Adrenal gland (tissue), 12 donors: ENCODE measurements around the gene FLT3LG. TPM values are rescaled to one million over a fixed set of nuclear protein-coding genes. Genes with fewer than 3 reads are reported as not detected.
A peak's percentile ranks its signal among the peaks of the same experiment; 100 is the strongest.

Experiments
- DNase-seq, 7 donors: peaks; one replicate each; pipeline ENCODE4 v3.0.0-alpha.2; 2019 to 2020
- H3K27ac ChIP-seq, 5 donors: fragments of 200-600 bp; sonication (generic) in 4 of 5; 1 replicate in 3 of 5; 2 replicates in 2 of 5; pipeline versions ENCODE4 v1.5.1 to v1.8.0; 2016 to 2020; ENCODE audit warnings: mild to moderate bottlenecking in 1 of 5
- H3K27me3 ChIP-seq: fragments of 200-600 bp; 2 replicates; pipeline ENCODE4 v1.8.0; 2021
- H3K36me3 ChIP-seq, 2 donors: fragments of 200-600 bp; replicated peaks in 1 of 2; 1 replicate in 1 of 2; 2 replicates in 1 of 2; pipeline versions ENCODE4 v1.5.1 to v1.8.0; 2018 to 2022
- H3K4me1 ChIP-seq, 2 donors: fragments of 200-600 bp; replicated peaks in 1 of 2; 1 replicate in 1 of 2; 2 replicates in 1 of 2; pipeline versions ENCODE4 v1.5.1 to v1.8.0; 2018 to 2021
- H3K4me3 ChIP-seq, 4 donors: fragments of 200-600 bp; sonication (generic) in 3 of 4; one replicate each; pipeline ENCODE4 v1.5.1; 2016 to 2018
- H3K9me3 ChIP-seq, 3 donors: fragments of 200-600 bp; sonication (generic) in 1 of 3; replicated peaks in 1 of 3; 1 replicate in 2 of 3; 2 replicates in 1 of 3; pipeline versions ENCODE4 v1.5.1 to v1.8.0; 2016 to 2021
- CTCF ChIP-seq, 6 experiments: fragments of 450-650 bp in 4 of 6; fragments of 200-600 bp in 2 of 6; sonication (generic) in 1 of 6; IDR thresholded peaks; 1 replicate in 5 of 6; 2 replicates in 1 of 6; pipeline versions ENCODE4 v1.5.1 to v1.8.0; 2016 to 2021; ENCODE audit warnings: antibody characterized with exemption in 6 of 6, mild to moderate bottlenecking in 2 of 6, moderate library complexity in 1 of 6
- POLR2A ChIP-seq, 2 donors: fragments of 450-650 bp; IDR thresholded peaks; one replicate each; pipeline ENCODE4 v1.6.1; 2017; ENCODE audit warnings: antibody characterized with exemption in 2 of 2, mild to moderate bottlenecking in 2 of 2, moderate library complexity in 1 of 2
- WGBS, 4 donors: extraction: QIAGEN DNeasy Blood & Tissue Kit in 2 of 4; methylation state at CpG; one replicate each; pipeline versions ENCODE4 v1.1.5 to v1.1.7; 2013 to 2017; 5-methylcytosine and 5-hydroxymethylcytosine counted together
- intact Hi-C, 2 donors: fragments of 100-400 bp; cut with DNase I; formaldehyde crosslinking; loops; one replicate each; pipeline versions ENCODE4 v1.14.1 to v1.15.0; 2022 to 2023
- polyA plus RNA-seq, 3 donors: library from polyadenylated mRNA; stranded (reverse); fragments of 200-250 nt in 2 of 3; fragments of 350-450 nt in 1 of 3; fragmentation: Illumina TruSeq in 1 of 3; extraction: RNeasy Lipid Tissue Mini Kit (QIAGEN cat#74804) in 1 of 3; gene quantifications; one replicate each; pipeline ENCODE4 v1.2.3, GENCODE V29; 2013 to 2014
- total RNA-seq, 9 donors: library from RNA; depleted of rRNA in 4 of 9; stranded (reverse); fragments of >200 nt in 4 of 9; fragments of 120-200 nt in 1 of 9; fragmentation: NEBNext Ultra II Directional in 1 of 9; extraction: Animal tissue kit (Norgen Biotek cat#: 25700) in 1 of 9; gene quantifications; one replicate each; pipeline versions ENCODE4 v1.1.0 to v1.2.4, GENCODE V29; 2013 to 2023
- donor health status: healthy with polysubstance abuse.
- donor health status: Bipolar disorder and iron deficiency.
- donor health status: DM: yes; HTN: yes; CAD: no.
- donor health status: DM: no; HTN: no; CAD: no.
- donor health status: DM: no; HTN: no; CAD: no.
- donor health status: DM: yes; HTN: yes; CAD: no.

The FLT3LG gene
- total and polyA plus RNA-seq, 12 donors: 1.2 to 33.8 (median 8.7) TPM

DNA sequence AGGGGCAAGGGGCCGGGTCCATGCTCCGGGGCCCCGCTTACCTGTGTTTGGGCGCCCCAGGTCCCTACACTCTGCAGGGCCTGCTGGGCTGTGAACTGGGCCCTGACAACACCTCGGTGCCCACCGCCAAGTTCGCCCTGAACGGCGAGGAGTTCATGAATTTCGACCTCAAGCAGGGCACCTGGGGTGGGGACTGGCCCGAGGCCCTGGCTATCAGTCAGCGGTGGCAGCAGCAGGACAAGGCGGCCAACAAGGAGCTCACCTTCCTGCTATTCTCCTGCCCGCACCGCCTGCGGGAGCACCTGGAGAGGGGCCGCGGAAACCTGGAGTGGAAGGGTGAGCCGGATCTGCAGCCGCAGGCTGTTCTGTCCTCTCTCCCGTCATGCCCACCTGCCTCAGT is 40.1 kb downstream of the FLT3LG start:
- TF ChIP-seq CTCF (IDR thresholded peaks at IDR 0.05) (no peak), POLR2A (IDR thresholded peaks at IDR 0.05) (no peak)
- H3K4me3 ChIP-seq: peak overlapping the region in 2 of 4 donors; percentile 58 to 95
- no peaks in the 10 kb centered on the region for H3K9me3 ChIP-seq
- peak overlapping the region in 1 of 5 donors; percentile 80 for H3K27ac ChIP-seq
- intact Hi-C loops: no loop called here
- H3K36me3 ChIP-seq: no peaks in the 10 kb centered on the region
- H3K4me1 ChIP-seq: peaks cover 0 to 6% of the 10 kb centered on the region in 2 donors
- 74 to 88% (median 85%) methylated on average over 14 to 21 of the region's 21 CpGs for WGBS, 4 donors
- H3K27me3 ChIP-seq: no peaks in the 10 kb centered on the region
- DNase-seq: no peak

GRCh38 chr19:49515767-49516166 is 41.8 kb downstream of the FLT3LG start:
- intact Hi-C loops: no loop called here
- Histone ChIP-seq H3K9me3 (no peaks in the 10 kb centered on the region), H3K27me3 (no peaks in the 10 kb centered on the region), H3K36me3 (no peaks in the 10 kb centered on the region), H3K4me1 (peaks cover 0 to 6% of the 10 kb centered on the region in 2 donors), H3K27ac (peak overlapping the region in 3 of 5 donors; percentile 27 to 83 (median 28)), H3K4me3 (no peak overlapping the region)
- 46 to 57% (median 47%) methylated on average over 4 of the region's 4 CpGs for WGBS, 4 donors
- peak in 6 of 7 donors; percentile 54 to 82 (median 76) for DNase-seq
- no peak for TF ChIP-seq POLR2A (IDR thresholded peaks at IDR 0.05)
- TF ChIP-seq CTCF (IDR thresholded peaks at IDR 0.05): no peak

- intact Hi-C loops: no loop called here
- no peak for DNase-seq
- Histone ChIP-seq H3K27me3 (no peaks in the 10 kb centered on the region), H3K27ac (peak overlapping the region in 1 of 5 donors; percentile 22), H3K4me1 (no peaks in the 10 kb centered on the region), H3K36me3 (peaks cover 0 to 8% of the 10 kb centered on the region in 2 donors), H3K9me3 (no peaks in the 10 kb centered on the region), H3K4me3 (no peak overlapping the region)
- 94 to 98% (median 95%) methylated on average over 3 of the region's 3 CpGs for WGBS, 4 donors
- TF ChIP-seq CTCF (IDR thresholded peaks at IDR 0.05) (no peak), POLR2A (IDR thresholded peaks at IDR 0.05) (no peak)
Measured at GRCh38 chr19:49518033-49518432, 44.0 kb downstream of the FLT3LG start.

- peak overlapping the region in 2 of 5 donors; percentile 52 to 77 for H3K27ac ChIP-seq
- peaks cover 0 to 8% of the 10 kb centered on the region in 2 donors for H3K36me3 ChIP-seq
- no peaks in the 10 kb centered on the region for H3K9me3 ChIP-seq
- WGBS, 4 donors: 78 to 83% (median 81%) methylated on average over 13 of the region's 13 CpGs
- no peaks in the 10 kb centered on the region for H3K27me3 ChIP-seq
- no peak for TF ChIP-seq POLR2A (IDR thresholded peaks at IDR 0.05)
- no peak for TF ChIP-seq CTCF (IDR thresholded peaks at IDR 0.05)
- no peak overlapping the region for H3K4me3 ChIP-seq
- intact Hi-C loops: no loop called here
- peak in 6 of 7 donors; percentile 43 to 74 (median 64) for DNase-seq
- H3K4me1 ChIP-seq: no peaks in the 10 kb centered on the region
Measured at GRCh38 chr19:49520705-49521319, 46.8 kb downstream of the FLT3LG start.
